Liver (tissue), 3 donors: ENCODE data around the gene CEP43.
A peak's percentile ranks its signal among the peaks of the same experiment; 100 is the strongest.

ENCODE experiments used
- ATF3 ChIP-seq: IDR thresholded peaks from 2 replicates; pipeline ENCODE4 v1.6.1; 2016; ENCODE audit warnings: antibody characterized with exemption
- CTCF ChIP-seq: fragments of 150-350 bp; IDR thresholded peaks from 2 replicates; pipeline ENCODE4 v1.5.1; 2017; ENCODE audit warnings: improper control_type of control experiment, low read depth, low read length; ENCODE audit not compliant: missing input control
- JUND ChIP-seq, 2 donors: IDR thresholded peaks; 2 replicates each; pipeline ENCODE4 v1.6.1; 2016; ENCODE audit warnings: antibody characterized with exemption in 2 of 2
- MAX ChIP-seq: IDR thresholded peaks from 2 replicates; pipeline ENCODE4 v1.6.1; 2016; ENCODE audit warnings: antibody characterized with exemption
- RXRA ChIP-seq, 2 donors: IDR thresholded peaks; 2 replicates each; pipeline ENCODE4 v1.6.1; 2017 to 2018; ENCODE audit warnings: antibody characterized with exemption in 2 of 2, mild to moderate bottlenecking in 1 of 2
- SP1 ChIP-seq: IDR thresholded peaks from 2 replicates; pipeline ENCODE4 v1.6.1; 2018; ENCODE audit warnings: antibody characterized with exemption, mild to moderate bottlenecking
- TAF1 ChIP-seq: conservative IDR thresholded peaks from 2 replicates; pipeline ENCODE4 v1.6.1; 2016; ENCODE audit warnings: antibody characterized with exemption, mild to moderate bottlenecking
- YY1 ChIP-seq: IDR thresholded peaks from 2 replicates; pipeline ENCODE4 v1.6.1; 2016; ENCODE audit warnings: antibody characterized with exemption, mild to moderate bottlenecking
- TF ChIP-seq, protein P1 (sequence below): IDR thresholded peaks from 2 replicates; pipeline ENCODE4 v1.6.1; 2016; ENCODE audit warnings: antibody characterized with exemption
- TF ChIP-seq, protein P2 (sequence below): IDR thresholded peaks from 2 replicates; pipeline ENCODE4 v1.6.1; 2016; ENCODE audit warnings: antibody characterized with exemption, mild to moderate bottlenecking
- donor health status: healthy.
- donor health status: healthy.

- TF ChIP-seq CTCF (no peak), YY1 (peak; percentile 26), SP1 (peak; percentile 89), MAX (peak; percentile 47), JUND (IDR thresholded peaks at IDR 0.05) (peak in 1 of 2 donors; percentile 42), ATF3 (no peak), RXRA (IDR thresholded peaks at IDR 0.05) (peak; percentile 88 to 94), TAF1 (no peak)
- TF ChIP-seq, protein P1, sequence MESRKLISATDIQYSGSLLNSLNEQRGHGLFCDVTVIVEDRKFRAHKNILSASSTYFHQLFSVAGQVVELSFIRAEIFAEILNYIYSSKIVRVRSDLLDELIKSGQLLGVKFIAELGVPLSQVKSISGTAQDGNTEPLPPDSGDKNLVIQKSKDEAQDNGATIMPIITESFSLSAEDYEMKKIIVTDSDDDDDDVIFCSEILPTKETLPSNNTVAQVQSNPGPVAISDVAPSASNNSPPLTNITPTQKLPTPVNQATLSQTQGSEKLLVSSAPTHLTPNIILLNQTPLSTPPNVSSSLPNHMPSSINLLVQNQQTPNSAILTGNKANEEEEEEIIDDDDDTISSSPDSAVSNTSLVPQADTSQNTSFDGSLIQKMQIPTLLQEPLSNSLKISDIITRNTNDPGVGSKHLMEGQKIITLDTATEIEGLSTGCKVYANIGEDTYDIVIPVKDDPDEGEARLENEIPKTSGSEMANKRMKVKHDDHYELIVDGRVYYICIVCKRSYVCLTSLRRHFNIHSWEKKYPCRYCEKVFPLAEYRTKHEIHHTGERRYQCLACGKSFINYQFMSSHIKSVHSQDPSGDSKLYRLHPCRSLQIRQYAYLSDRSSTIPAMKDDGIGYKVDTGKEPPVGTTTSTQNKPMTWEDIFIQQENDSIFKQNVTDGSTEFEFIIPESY, result peak; percentile 43
- TF ChIP-seq, protein P2, sequence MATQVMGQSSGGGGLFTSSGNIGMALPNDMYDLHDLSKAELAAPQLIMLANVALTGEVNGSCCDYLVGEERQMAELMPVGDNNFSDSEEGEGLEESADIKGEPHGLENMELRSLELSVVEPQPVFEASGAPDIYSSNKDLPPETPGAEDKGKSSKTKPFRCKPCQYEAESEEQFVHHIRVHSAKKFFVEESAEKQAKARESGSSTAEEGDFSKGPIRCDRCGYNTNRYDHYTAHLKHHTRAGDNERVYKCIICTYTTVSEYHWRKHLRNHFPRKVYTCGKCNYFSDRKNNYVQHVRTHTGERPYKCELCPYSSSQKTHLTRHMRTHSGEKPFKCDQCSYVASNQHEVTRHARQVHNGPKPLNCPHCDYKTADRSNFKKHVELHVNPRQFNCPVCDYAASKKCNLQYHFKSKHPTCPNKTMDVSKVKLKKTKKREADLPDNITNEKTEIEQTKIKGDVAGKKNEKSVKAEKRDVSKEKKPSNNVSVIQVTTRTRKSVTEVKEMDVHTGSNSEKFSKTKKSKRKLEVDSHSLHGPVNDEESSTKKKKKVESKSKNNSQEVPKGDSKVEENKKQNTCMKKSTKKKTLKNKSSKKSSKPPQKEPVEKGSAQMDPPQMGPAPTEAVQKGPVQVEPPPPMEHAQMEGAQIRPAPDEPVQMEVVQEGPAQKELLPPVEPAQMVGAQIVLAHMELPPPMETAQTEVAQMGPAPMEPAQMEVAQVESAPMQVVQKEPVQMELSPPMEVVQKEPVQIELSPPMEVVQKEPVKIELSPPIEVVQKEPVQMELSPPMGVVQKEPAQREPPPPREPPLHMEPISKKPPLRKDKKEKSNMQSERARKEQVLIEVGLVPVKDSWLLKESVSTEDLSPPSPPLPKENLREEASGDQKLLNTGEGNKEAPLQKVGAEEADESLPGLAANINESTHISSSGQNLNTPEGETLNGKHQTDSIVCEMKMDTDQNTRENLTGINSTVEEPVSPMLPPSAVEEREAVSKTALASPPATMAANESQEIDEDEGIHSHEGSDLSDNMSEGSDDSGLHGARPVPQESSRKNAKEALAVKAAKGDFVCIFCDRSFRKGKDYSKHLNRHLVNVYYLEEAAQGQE, result no peak
Observed at GRCh38 chr6:166997348-166997747, 1.8 kb upstream of the CEP43 start.
